ENCODE measurements around the gene TMEM63C.

Gene TMEM63C

DNA sequence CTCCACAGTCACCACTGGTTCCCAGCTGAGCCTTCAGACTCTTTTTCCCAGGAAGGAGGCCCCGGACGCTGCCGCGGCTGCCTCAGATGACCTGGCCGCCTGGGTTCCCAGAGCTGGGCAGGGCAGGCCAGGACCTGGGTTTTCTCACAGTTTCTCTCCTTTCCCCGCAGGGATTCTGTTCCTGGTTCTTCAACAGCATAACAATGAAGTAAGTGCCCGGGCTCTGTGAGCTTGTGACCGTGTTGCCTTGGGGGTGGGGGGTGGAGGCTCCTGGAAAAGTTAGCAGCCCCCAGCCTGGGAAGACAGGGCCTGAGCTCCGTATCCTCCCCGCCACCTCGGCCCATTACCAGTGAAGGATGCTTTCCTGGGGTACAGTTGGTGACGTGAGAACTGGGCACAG, 43.7 kb downstream of the TMEM63C start:
- no peak for DNase-seq

DNA sequence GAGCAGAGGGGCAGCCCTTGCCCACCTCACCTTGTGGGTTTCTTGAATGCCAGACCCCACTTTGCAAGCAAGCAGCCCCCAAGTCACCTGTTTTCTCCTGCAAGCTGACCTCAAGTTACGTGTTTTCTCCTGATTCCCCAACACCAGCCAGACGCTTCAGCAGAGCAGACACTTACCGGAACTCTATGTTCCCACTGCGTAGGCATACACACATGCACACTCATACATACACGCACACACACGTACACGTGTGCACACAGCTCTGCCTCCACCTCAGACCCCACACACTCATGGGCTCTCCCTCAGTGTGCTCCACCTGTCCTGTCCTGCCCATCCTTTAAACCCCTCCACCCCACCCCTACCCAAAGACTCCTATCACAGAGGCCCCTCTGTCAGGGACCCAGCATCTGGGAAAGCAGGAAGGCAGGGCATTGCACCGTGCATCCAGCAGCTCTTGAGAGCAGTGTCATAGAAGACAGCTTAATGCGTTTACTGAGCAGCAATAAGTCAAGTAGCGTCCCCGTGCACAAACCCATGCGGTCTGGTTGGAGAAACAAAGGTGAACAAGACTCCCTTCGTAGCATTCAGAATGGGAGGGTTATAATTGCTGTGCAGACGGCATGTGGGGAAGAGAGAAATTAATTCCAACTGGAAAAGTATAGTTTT, 44.4 kb downstream of the TMEM63C start:
- DNase-seq, result no peak

DNA sequence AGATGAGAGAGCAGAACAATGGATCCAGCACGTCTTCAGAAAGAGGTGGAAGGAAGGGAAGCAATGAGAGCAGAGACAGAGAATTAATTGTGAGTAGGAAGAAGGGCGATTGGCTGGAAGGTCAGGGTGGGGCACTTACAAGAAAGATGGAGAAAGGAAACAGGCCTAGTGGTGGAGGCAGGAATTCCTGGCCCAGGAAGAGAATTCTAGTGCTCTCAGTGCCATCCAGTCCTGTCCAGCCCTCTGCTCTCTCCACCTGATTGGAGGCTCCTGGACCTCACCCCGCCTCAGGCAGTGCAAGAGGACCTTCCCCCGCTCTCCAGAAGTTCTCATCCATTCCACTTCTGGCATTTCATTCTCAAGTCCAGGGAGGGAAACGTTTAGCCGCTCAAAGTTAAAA, 46.5 kb downstream of the TMEM63C start:
- no peak for DNase-seq

DNA sequence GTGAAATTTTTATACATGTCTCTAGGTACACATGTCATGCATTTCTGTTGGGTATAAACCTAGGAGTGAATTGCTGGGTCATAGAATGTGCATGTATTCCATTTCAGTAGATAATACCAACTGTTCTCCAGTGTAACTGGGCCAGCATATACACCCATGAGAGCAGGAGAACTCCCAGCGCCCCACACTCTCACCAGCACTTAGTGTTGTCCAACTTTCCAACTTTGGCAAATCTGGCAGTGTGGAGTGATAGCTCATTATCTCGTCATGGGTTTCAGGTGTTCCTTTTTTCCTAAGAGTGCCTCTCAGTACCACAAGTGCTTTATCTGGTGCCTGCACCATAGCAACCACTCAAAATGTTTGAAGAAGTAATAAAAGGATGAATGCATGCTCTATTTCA, 49.3 kb downstream of the TMEM63C start:
- no peak for DNase-seq

DNA sequence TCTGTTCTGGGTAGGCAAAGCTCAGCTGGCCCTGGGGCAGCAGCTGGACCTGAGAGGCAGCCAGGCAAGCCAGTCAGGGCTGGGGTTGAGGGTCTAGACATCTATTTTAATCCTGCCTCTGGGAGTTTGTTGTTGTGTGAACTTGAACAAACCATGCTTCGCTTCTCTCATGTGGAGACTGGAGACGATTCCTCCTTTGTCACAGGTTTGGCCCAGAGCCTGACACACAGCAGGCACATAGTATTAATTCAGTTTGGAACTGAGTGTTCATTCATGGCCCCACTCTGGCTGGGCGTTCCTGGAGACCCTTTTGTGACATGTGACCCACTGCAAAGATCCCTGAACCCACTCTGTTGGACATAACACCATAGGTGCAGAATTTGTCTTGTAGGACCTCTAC, 50.1 kb downstream of the TMEM63C start:
- DNase-seq, result no peak

DNA sequence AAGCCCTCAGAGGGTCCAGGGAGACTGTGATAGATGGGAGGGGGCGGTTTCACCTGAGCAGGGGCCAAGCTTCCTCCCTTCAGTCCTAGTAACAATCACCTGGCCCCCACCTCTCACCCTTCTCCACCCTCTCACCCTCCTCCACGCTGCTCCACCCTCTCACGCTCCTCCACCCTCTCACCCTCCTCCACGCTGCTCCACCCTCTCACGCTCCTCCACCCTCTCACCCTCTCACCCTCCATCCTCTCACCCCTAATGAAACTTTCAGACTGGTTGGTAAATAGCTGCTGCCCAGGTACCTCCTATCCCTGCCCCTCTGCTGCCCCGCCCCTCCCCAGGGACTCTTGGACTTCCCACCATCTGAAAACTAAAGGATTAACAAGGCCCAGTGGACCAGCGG, 55.2 kb downstream of the TMEM63C start:
- DNase-seq, result no peak

DNA sequence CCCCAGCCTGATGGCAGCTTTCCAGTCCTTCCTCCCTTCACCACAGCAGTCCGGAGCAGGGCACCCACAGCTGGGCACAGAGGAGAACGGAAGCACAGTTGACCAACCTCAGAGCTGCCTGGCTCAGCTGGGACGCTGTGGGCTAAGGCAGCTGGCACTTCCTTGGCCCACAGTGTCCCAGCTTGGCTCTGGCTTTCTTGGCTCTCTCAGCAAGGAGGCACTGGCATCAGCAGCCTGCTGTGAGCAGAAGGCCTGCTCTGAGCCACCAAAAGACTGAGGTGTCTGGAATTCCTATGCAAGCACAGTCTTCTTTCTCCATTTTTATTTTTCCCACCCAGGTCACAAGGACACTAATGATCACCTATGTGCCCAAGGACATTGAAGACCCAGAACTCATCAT, 56.8 kb downstream of the TMEM63C start:
- DNase-seq, result no peak

DNA sequence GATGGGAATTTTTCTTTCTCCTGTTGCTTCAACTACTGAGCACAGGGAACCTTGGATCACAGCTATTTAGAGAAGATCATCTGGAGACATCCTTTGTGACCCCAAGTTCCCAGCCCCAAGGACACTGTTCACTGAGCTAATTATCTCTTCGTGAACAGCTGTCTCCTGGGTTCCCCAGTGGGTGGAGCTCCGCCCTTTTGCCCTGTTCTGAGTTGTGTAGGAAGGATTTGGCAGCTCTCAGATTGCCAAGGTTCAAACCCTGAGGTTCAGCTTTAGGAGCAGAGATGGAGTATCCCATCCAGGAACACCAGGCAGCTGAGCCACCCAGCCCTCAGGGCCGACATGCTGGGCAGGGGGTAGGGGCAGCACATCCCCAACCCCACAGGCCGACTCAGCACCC, 57.4 kb downstream of the TMEM63C start:
- DNase-seq, result no peak

DNA sequence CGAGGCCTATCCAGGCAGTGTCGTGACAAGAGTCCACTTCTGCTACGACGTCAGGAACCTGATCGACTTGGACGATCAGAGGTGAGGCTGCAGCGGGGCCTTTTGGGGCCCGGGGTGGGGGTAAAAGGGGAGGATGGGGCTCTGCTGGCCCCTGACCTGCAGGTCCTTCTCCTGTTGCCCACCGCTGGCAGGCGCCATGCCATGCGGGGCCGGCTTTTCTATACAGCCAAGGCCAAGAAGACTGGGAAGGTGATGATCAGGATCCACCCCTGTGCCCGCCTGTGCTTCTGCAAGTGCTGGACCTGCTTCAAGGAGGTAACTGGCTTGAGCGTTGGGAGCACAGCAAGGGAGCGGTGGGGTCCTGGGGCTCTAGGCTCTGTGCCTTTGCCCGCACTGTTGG, 57.8 kb downstream of the TMEM63C start:
- no peak for DNase-seq

DNA sequence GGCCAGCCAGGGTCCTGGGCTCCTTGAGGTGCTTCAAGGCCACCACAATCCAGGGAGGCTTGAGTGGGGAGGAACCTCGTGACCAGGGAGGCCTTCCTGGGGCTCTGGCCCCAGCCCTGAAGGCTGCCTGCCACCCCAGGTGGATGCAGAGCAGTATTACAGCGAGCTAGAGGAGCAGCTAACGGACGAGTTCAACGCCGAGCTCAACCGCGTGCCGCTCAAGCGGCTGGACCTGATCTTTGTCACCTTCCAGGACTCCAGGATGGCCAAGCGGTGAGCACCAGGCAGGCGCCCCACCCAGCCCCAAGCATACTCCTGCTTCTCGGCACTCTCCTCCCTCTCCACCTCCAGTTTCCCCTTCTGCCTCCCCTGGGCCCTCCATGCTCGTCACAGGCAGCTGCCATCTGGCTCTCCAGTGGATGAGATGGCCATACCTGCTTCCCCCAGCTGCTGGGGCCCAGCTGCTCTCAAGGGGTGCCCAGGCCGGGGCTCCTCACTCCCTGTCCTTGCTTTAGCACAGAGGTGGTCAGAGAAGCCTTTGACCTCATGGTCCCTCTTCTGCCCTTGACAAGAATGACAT, 58.8 kb downstream of the TMEM63C start:
- DNase-seq, result no peak

DNA sequence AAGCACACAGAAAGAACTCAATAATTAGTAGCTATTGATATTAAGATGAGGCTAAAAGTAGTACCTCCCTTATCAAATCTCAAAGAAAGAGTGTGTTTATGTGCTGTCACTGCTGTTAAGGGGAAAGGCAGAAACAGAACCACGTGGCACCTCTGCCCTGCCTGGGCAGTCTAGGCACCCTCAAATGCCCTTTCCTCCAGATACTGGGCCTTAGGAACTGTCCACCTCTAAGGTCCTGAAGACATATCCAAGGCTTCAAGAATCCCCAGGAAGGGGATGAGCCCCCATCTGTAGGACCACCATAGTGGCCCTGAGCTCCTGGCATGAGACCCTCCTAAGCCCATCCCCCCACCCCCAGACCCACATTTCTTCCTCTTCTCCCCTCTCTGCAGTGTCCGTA, 60.4 kb downstream of the TMEM63C start:
- DNase-seq, result no peak

DNA sequence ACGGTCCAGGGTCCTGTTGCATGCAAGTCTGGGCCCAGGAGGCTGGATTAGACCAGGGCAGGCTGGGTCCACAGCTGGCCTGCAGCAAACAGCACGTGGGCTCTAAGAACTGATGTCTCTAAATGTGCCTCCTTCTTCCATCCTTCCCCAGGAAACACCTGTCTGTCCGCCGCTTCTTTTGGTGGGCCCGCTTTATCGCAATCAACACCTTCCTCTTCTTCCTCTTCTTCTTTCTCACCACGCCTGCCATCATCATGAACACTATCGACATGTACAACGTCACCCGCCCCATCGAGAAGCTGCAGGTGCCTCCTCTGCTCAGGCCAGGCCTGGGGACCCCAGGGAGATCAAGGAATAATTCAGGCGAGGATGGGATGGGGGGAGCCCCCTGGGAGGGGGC, 61.2 kb downstream of the TMEM63C start:
- no peak for DNase-seq

DNA sequence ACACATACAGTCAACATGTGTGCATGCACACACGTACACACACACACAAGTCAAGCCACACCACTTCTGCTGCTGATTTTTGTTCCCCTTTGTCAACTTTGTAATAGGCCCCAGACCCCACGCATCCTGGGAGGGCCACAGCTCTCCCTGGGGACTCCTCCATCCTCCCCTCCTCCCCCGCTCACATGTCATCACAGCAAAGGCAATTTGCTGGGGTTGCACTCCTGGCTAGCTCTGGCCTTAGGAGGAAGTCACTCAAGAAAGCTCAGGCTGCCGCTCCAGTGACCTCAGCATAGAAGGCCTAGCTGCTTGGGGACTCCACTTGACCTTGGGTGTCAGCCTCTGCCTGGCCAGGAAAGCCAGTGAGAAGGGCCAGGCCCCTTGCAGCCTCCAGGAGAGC, 62.3 kb downstream of the TMEM63C start:
- no peak for DNase-seq

DNA sequence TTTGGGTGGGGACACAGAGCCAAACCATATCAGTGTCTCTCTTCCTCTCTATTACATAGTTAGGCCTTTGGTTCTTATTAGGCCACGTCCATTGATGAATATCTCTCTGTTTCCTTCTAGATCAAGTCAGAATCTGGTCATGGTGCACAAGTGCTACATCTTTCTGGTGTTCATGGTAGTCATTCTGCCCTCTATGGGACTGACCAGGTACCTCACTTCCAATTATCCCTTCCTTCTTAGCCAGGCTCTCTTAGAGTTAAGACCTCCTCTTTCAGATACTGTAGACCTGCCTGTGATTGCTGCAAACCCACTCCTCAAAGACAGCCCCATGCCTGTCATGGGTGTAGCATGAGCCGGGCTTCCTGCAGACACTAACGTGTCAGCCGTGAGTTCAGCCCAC, 64.2 kb downstream of the TMEM63C start:
- no peak for DNase-seq

DNA sequence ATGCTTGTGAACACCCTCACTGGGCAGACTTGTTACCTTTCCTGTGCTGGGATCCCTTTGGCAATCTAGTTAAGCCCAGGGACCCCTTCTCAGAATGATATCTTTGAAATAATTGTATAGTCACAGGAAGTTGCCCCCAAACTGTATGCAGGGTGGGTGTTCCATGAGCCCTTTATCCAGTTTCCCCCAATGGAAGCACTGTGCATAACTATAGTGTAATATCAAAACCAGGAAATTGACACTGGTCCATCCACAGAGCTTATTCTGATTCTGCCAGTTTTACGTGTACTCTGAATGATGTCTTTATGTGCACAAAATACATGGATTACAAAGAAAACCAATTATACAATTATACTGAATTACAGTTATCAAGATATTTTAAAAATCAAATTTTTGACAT, 65.2 kb downstream of the TMEM63C start:
- no peak for DNase-seq

DNA sequence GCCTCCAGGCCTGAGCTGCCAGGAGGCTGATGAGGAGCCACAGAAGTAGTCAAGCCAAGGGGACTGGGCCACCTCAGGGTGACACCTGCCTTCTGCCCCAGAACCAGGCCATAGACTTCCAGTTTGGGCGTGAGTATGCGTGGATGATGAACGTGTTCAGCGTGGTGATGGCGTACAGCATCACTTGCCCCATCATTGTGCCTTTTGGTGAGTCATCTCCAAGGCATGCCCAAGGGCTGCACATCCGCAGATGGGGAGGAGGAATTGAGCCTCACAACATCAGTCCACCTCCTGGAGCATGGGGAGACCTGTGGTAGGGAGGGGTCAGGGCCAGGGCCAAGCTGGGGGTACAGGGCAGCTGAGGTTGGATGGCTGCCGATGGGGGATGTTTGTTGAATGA, 67.1 kb downstream of the TMEM63C start:
- DNase-seq, result no peak

DNA sequence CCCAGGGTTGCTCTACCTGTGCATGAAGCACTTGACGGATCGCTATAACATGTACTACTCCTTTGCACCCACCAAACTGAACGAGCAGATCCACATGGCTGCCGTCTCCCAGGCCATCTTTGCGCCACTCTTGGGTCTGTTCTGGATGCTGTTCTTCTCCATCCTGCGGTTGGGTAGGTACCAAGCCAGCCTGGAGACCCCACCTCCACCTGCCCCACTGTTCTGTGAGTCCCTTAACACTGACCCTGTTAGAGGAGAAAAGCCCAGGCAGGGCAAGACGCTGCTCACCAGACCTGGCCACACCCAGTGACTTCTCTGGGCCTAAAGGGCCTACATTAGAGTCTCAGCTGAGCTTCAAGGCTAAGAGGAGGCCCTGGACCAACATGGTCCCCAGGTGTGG, 67.7 kb downstream of the TMEM63C start:
- no peak for DNase-seq

DNA sequence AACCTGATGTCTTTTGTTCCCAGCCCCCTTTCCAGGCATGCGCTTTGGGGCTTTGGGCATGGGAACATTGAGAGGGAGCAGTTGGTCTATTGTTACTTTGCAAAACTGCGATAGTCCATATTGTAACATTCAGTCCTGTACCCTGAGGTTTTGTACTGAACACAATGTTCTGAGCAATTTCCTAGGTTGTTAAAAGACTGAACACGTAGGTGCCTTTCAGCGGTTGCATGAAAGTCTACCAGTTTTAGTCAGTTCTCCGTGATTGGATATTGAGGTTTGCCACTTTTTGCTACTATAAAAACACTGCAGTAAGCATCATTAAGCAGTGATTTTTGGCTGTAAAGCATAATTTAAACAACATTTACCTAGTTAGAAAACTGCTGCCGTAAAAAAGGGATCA, 69.3 kb downstream of the TMEM63C start:
- DNase-seq, result no peak

DNA sequence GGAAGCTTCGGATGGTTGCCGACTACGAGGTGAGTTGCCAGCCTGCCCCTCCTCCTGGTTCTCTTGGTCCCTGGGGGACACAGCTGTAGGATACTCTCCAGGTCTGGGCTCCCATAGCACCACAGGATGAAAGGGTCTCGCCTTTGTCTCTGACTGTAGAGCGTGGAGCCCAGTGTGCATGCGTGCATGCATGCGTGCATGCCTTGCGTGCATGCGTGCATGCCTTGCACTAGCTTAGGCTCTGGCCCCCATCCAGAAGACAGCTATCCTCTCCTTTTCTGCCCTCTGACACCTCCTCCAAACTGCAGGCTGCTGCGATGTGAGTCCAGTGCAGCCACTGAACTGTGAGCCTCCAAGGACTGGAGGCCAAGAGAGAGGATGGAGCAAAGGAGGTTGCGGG, 70.3 kb downstream of the TMEM63C start:
- DNase-seq, result no peak

DNA sequence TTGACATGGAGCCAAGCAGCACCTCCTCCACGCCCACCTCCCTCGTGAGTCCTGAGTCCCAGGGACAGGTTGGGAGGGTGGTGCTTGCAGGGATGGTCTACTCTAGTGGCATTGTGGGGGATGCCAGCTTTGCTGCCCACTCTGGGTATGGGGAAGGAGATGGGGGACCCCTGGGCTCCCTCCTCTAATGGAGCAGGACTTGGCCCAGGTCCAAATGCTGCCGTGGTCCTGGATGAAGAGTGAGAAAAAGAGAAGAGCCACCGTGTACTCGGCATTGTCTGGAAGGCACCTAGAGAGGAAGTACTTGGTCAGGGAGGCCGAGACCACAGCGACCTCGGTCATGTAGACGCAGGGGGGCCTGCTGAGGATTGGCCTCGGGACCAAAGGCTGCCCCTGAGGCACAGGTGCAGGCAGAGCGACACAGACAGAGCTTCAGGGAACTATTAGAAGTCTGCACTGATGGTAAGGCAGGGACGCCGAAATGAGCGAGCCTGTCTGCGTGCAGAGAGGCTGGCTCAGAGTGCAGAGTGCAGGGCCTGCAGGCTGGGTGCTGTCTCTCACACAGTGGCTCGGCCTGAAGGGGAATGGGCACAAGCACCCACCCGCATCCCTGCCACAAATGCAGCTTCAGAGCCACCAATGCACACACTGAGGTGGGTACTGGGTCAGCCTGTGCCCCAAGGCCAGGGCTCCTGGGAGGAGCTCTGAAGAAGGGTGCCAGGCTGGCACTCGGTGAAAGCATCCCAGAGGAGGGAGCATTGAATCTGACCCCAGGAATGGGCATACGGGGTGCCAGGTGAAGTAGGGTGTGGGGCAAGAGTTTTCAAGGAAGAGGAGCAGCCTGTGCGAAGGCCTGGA, 72.0 kb downstream of the TMEM63C start:
- DNase-seq, result no peak

DNA sequence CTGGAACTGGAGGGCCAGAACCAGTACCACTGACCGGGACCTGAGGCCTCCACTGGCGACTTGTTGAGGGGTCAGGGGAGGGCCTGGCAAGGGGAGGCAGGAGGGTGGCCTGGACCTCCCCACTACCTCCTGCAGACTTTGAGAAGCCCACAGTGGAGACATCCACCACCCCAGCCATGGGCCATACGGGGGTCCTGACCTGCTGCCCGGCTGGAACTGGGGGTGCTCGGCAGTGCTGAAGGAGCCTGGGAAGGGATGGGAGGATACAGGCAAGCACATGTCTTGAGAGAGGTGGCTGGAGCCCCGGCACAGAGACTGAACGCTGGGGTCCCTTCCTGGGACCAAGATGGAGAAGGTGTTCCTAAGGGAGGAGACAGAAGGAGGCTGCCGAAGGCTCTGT, 75.1 kb downstream of the TMEM63C start:
- no peak for DNase-seq

DNA sequence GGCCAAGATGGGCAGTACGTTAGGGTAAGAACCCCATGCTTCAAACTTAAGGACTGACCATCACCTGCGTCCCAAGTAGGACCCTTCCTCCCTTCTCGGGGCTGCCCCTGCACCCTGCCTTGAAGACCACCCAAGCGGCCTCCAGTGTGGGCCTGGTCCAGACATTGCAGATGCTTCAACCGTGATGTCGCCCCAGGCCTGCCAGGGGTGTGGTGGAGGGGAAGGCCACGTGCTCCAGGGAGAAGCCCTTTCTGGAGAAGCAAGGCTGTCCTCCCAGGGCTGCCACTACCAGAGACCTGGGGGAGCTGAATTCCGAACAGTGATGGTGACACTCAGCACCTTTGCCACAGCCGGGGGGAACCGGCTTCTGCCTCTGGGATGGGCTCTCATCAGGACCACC, 76.1 kb downstream of the TMEM63C start:
- DNase-seq, result no peak

DNA sequence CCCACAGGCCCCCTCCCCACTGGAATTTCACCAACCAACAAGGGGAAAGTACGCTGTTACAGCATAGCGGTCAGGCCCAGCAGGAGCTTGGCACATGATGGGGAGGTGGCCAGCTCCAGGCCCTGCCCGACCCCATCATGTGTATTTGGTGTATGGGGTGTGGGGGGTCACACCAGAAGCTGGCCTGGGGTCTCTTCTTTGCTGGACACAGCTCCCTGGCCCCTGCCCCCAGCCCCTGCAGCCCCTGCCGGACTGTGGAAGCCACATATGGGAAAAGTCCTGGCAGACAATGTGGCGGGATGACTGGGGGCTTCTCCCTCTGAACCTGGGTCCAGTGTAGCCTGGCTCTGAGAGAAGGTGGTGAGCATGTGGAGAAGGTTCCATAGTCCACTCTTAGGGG, 77.0 kb downstream of the TMEM63C start:
- DNase-seq, result no peak

DNA sequence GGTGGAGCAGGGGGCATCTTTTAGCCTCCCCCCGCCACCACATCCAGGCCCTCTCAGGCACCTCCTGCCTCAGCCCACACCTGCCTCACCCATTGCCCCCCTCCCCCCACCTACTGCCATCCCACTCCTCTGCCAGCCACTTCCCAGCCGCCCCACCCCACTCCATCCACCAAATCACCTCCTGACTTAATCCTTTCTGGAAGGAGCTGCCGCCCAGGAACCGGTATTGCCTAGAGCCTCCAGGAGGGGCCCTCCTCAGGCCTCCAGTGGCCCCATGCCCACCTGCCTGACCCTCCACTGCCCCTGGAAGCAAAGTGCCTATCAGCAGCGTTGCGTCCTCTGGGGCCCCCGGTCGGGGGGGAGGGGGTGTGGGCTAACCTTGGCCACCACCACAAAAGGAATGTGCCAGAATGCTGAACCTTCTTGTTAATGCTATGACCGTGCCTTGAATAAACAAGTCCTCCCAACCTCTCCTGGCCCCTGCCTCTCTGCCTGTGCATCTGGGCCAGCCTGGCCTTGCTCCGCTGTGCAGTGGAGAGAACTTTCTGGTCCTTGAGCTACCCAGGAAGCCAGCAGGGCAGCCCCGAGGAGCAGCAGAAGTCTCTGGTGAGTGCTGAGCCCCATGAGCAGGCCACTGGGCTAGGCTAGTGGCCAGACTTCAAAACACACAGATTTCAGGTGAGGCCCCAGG, 77.6 kb downstream of the TMEM63C start:
- no peak for DNase-seq
